PFSK-1 (cell line): ENCODE measurements around the gene GMDS.

Source experiments
- POLR2AphosphoS5 ChIP-seq: IDR thresholded peaks from 2 replicates; pipeline ENCODE4 v1.6.1; 2012; ENCODE audit warnings: low read depth, mild to moderate bottlenecking, control low read depth, low read length, moderate library complexity
- SIN3A ChIP-seq: IDR thresholded peaks from 2 replicates; pipeline ENCODE4 v1.6.1; 2012; ENCODE audit warnings: mild to moderate bottlenecking, low read length, moderate library complexity, borderline replicate concordance; ENCODE audit not compliant: insufficient read depth
- TAF1 ChIP-seq: IDR thresholded peaks from 2 replicates; pipeline ENCODE4 v1.6.1; 2012; ENCODE audit warnings: low read length, control low read depth, borderline replicate concordance; ENCODE audit not compliant: insufficient read depth
- TF ChIP-seq, protein P1 (sequence below), 2 experiments: IDR thresholded peaks; 2 replicates each; pipeline versions ENCODE4 v1.6.1 to v1.8.0; 2011 to 2012; ENCODE audit warnings: low read depth in 2 of 2, low read length in 2 of 2, control low read depth in 1 of 2, inconsistent platforms in 1 of 2, mild to moderate bottlenecking in 1 of 2, moderate library complexity in 1 of 2; ENCODE audit not compliant: insufficient read depth in 1 of 2

DNA sequence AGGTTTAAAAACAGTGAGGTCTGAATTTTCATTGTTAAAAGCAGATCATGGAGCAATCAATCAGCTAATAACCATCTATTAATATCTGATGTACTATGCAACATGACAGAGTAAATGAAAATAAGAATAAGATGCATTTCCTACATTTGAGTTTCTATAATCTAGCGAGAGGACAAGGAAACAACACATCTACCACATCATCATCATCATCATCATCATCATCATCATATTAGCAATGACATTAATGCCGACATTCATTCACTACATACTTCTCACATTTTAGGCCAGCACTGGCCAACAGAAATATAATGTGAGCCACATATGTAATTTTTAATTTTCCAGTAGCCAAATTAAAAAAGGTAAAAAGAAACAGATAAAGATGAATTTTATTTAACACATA is 110.0 kb downstream of the GMDS start:
- TF ChIP-seq SIN3A (no peak), TAF1 (no peak), POLR2AphosphoS5 (no peak)
- TF ChIP-seq, protein P1, sequence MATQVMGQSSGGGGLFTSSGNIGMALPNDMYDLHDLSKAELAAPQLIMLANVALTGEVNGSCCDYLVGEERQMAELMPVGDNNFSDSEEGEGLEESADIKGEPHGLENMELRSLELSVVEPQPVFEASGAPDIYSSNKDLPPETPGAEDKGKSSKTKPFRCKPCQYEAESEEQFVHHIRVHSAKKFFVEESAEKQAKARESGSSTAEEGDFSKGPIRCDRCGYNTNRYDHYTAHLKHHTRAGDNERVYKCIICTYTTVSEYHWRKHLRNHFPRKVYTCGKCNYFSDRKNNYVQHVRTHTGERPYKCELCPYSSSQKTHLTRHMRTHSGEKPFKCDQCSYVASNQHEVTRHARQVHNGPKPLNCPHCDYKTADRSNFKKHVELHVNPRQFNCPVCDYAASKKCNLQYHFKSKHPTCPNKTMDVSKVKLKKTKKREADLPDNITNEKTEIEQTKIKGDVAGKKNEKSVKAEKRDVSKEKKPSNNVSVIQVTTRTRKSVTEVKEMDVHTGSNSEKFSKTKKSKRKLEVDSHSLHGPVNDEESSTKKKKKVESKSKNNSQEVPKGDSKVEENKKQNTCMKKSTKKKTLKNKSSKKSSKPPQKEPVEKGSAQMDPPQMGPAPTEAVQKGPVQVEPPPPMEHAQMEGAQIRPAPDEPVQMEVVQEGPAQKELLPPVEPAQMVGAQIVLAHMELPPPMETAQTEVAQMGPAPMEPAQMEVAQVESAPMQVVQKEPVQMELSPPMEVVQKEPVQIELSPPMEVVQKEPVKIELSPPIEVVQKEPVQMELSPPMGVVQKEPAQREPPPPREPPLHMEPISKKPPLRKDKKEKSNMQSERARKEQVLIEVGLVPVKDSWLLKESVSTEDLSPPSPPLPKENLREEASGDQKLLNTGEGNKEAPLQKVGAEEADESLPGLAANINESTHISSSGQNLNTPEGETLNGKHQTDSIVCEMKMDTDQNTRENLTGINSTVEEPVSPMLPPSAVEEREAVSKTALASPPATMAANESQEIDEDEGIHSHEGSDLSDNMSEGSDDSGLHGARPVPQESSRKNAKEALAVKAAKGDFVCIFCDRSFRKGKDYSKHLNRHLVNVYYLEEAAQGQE (IDR thresholded peaks at IDR 0.05; ENCODE audit: insufficient read depth in 1 of 2, low read depth in 2 of 2, low read length in 2 of 2) = no peak
